ENCODE results near the gene CHI3L1. TPM values are rescaled to one million over a fixed set of nuclear protein-coding genes. Genes with fewer than 3 reads are reported as not detected.

Gene CHI3L1
- total RNA-seq, 2 donors from 2014 or later = 5.4 to 8.2 TPM

GRCh38 chr1:203165800-203166161 lies 20.7 kb downstream of the CHI3L1 start:
- no peak overlapping the region for H3K27ac ChIP-seq
- peaks cover 10% of the 10 kb centered on the region for H3K4me1 ChIP-seq
- DNase-seq (no peak), ATAC-seq (no peak)
- 91 to 94% methylated on average over 6 to 8 of the region's 8 CpGs for WGBS, 2 donors
- H3K36me3 ChIP-seq (replicated peaks in 1 of 2; ENCODE audit: insufficient read depth in 1 of 2, low read depth in 2 of 2) = no peaks in the 10 kb centered on the region
- no peak for TF ChIP-seq POLR2A (IDR thresholded peaks at IDR 0.05)
- no peak for TF ChIP-seq CTCF (IDR thresholded peaks at IDR 0.05)
- no peaks in the 10 kb centered on the region for H3K27me3 ChIP-seq
- no peak overlapping the region for H3K4me3 ChIP-seq
- intact Hi-C loops (cut with DNase I) = no loop called here
- no peaks in the 10 kb centered on the region for H3K9me3 ChIP-seq

GRCh38 chr1:203165101-203165799 lies 21.3 kb downstream of the CHI3L1 start:
- TF ChIP-seq POLR2A (IDR thresholded peaks at IDR 0.05) = no peak
- no peak for TF ChIP-seq CTCF (IDR thresholded peaks at IDR 0.05)

GRCh38 chr1:203163891-203164635 lies 22.4 kb downstream of the CHI3L1 start:
- no peak for DNase-seq
- no peak for TF ChIP-seq CTCF (IDR thresholded peaks at IDR 0.05)
- TF ChIP-seq POLR2A (IDR thresholded peaks at IDR 0.05) = no peak
- Histone ChIP-seq H3K4me3 (no peak overlapping the region), H3K9me3 (no peaks in the 10 kb centered on the region), H3K4me1 (peaks cover 10% of the 10 kb centered on the region), H3K36me3 (replicated peaks in 1 of 2; ENCODE audit: insufficient read depth in 1 of 2, low read depth in 2 of 2) (no peaks in the 10 kb centered on the region), H3K27ac (no peak overlapping the region), H3K27me3 (no peaks in the 10 kb centered on the region)
- no peak for ATAC-seq
- intact Hi-C loops (cut with DNase I) = no loop called here
- 59 to 67% methylated on average over 6 to 7 of the region's 7 CpGs for WGBS, 2 donors

More at GRCh38 chr1:203165101-203165799, 21.3 kb downstream of the CHI3L1 start:
- DNase-seq (no peak), ATAC-seq (no peak)
- H3K27me3 ChIP-seq = no peaks in the 10 kb centered on the region
- 88 to 89% methylated on average over 27 to 28 of the region's 28 CpGs for WGBS, 2 donors
- intact Hi-C loops (cut with DNase I) = no loop called here
- H3K9me3 ChIP-seq = no peaks in the 10 kb centered on the region
- H3K36me3 ChIP-seq (replicated peaks in 1 of 2; ENCODE audit: insufficient read depth in 1 of 2, low read depth in 2 of 2) = no peaks in the 10 kb centered on the region
- no peak overlapping the region for H3K4me3 ChIP-seq
- H3K27ac ChIP-seq = no peak overlapping the region
- peaks cover 10% of the 10 kb centered on the region for H3K4me1 ChIP-seq

- Histone ChIP-seq H3K4me3 (no peak overlapping the region), H3K9me3 (no peaks in the 10 kb centered on the region), H3K36me3 (replicated peaks in 1 of 2; ENCODE audit: insufficient read depth in 1 of 2, low read depth in 2 of 2) (no peaks in the 10 kb centered on the region), H3K27me3 (no peaks in the 10 kb centered on the region), H3K27ac (no peak overlapping the region), H3K4me1 (peaks cover 10% of the 10 kb centered on the region)
- no peak for DNase-seq
- 40 to 50% methylated on average over 1 of the region's 1 CpG for WGBS, 2 donors
- intact Hi-C loops (cut with DNase I) = no loop called here
- no peak for TF ChIP-seq POLR2A (IDR thresholded peaks at IDR 0.05)
- TF ChIP-seq CTCF (IDR thresholded peaks at IDR 0.05) = no peak
- ATAC-seq = no peak
Measured at GRCh38 chr1:203162403-203162802, 24.1 kb downstream of the CHI3L1 start.
